ENCODE data around the gene LRMDA.

LRMDA gene

DNA sequence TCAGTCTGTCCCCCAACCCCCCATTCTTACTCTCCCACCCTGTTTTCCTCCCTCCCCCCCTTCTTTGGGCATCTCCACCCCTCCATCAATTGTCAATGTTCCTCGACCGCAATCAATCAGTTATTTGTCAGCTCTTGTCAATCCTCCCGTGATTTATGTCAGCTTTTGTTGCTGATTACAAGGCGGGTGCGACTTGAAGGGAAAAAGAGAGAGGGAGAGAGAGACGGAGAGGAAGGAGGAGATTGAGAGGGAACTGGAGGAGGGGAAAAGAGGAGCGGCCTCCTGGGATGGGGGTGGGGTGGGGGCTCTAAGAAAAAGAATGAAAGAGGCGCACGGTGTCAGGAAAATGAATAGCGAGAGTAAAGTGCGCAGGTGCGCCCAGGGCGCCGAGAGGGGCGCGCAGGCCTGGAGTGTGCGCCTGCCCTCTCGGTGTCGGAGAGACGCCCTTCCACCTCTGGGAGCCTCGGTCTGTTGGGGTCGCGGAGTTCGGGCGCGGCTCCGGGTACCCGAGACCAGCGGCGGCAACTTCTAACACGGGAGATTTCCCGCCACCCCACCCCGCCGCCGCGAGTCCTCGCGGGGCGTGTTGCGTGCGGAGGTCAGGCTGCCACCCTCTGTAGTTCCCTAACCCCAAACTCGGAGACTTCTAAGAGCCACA, 28.8 kb upstream of the LRMDA start:
- DNase-seq (ENCODE audit: low read depth in 2 of 2), result no peak

DNA sequence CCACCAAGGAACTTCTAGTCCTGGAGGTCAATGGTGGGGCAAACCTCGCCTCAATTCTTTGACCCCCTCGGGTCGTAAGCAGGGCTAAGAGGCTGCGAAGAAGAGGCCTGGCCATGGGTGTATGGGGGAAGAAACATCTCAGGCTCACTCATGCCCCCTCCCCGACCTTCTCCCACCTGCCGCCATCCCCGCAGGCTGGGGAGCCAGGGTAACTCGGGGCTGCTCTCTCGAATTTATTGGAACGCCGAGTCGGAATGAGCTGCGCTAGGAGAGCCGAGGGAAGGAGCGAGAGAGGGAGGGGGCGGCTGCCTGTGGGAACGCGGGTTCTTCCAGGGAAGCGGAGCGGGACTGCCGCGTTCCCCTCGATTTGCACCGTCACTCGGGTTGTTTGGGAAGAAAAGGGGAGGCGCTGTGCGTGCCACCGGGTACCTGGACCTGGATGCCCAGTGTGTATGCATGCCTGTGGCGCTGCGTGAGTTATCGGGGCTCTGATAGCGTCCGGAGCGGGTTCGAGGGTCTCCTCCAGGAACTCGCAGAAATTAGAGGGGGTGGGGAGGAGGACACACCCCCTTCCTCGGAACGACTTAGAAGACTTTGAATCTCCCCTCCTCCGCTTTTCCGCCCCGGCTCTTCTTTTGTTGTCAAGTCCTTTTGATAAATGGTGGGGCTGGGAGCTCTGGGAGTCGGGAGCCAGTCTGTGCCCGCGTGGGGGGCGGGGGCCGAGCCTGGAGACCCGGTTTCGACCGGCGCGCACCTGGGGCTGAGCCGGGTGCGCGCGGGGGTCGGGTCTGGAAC, 28.1 kb upstream of the LRMDA start:
- DNase-seq (ENCODE audit: low read depth in 2 of 2), result no peak

DNA sequence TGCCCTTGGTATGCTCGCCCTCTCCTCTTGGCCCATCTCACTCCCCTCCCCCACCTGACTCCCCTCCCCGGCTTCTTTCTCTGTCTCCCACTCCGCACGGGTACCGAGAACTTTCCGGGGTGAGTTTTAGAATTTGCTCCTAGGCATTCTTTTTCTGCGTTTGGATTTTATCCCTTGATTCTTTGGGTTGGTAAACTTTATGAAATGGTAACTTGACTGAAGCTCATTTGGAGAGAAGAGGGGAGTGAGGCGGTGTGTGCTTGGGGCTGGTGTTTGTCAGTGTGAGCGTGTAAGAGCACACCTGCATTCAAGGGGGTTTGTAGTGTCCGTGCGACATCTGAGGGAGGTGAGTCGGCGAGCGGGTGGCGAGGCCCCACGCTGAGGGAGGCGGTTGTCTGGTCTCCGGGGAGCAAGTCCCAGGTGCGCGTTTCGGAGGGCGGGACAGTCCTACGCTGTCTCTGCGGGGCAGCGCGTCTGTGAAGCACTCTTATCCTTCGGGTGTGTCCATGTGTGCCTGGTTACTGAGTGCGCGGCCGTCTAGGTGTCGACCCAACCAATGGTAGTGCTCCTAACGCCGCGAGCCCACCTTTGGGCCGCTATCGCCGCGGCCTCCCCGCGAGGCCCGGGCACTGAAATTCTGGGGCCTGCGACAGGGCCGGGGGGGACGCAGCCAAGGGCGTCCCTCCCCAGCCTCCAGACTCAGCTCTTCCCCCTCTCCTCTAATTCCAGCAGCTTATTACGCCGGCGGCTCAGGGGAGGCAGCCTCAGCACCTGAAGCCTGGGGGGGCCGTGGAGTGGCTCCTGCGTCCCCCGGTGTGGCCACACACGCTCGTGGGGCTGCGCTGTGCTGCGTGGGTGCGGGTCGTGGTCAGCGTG, 27.2 kb upstream of the LRMDA start:
- no peak for DNase-seq (ENCODE audit: low read depth in 2 of 2)

DNA sequence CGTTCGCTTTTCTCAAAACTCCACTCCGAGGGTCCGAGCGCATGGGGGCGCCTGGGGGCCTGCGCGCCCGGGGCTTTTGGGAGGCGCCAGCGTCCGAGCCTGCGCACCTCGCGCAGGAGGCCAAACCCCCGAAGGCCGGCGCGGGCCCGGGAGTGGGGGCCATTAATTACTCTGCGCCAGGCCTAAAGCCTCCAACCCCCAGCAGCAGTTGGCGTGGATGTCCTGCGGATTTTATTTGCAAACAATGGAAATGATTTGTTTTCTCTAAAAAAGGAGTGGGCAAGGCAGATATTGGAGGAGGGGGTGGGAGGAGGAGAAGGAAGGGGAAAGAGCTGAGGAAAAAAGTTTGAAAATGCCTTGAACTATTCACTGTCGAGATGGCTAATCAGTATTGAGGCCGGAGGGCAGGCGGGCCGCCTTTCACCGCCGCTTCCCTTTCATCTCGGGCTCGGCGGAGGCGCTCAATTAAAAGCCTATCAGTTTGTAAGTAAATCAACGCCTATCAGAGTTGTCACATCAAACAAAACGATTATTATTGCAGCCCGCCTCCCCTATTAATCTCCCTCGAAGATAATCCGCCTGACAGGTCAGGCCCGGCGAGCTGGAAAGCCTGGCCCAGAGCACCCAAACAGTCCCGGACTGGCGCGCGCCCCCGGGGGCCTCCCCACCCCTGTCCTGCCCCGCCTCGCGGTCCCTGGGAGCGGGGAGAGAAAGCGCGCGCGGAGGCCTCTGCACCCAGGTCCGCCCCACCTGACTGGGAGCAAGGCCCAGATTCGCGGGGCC, 26.4 kb upstream of the LRMDA start:
- no peak for DNase-seq (ENCODE audit: low read depth in 2 of 2)

DNA sequence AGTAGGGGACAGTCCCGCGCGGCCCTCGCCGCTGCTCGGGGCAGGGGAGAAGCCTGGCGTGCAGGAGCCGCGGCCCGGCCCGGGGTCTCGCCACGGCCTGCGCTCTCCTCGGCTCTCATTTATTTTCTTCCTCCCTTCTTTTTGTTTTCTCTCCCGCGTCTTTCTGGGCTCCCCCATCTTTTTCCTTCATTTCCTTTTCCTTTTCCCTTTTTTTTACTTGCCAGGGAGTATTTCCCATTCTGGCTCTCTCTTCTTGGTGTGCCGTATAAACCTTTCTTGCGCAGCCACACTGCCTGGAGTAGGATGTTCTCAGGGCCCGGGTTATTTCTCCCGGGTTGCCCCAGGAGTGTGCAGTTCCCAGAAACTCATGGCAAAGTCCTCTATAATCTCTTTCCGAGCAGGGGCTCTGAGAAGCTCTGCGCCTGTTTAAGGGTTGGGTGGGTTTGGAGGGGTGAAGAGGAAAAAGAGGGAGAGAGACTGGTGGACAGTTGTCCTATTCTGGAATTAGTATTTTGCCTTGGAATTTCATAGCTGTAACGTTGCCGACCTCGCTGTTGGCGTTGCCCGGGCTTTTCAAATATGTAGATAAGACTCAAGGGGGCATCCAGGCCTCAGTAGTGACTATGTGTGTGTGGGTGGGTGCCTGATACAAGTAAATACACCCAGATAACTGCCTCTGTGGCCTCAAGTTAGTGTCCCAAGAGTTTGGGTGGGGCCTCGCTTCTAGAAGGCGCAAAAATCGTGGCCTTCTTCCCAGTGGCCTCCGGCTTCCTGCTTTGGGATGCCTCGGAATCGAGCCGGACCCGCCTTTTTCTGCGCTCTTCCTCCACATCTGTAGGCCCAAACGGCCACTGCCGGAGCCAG, 25.6 kb upstream of the LRMDA start:
- DNase-seq (ENCODE audit: low read depth in 2 of 2), result no peak

DNA sequence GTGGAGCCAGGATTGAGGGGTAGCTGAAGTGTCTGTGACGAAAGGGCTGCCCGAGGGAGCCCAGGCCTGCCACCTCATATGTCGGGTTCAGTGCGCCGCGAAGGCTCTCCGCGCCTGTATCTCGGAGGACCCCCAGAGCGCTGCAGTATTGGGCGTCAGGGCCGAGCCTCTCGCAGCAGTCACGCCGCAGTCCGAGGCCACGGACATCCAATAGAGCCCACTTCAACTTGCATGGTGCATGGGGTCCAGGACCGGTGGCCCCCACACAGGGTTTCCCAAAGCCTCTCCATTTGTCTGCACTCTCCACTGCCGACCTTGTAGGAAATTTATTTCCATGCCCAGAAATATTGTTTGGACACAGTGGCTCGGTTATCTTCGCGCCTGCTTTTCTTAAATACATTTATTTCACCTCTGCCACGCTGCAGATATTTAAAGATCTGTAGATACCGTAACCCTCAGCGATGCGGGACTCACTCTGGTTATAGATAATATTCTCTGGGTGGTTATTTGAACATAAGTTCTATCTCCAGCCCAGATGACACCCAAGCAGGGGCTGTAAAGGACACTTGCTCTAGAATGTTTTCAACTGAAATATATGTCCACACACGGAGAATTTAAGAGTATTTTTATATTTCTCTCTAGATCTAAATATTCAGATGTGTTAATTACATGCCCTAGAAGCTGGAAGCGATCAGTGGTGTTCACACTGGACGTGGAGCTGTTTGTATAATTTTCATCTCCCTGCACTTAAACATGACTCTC, 24.8 kb upstream of the LRMDA start:
- no peak for DNase-seq (ENCODE audit: low read depth in 2 of 2)

DNA sequence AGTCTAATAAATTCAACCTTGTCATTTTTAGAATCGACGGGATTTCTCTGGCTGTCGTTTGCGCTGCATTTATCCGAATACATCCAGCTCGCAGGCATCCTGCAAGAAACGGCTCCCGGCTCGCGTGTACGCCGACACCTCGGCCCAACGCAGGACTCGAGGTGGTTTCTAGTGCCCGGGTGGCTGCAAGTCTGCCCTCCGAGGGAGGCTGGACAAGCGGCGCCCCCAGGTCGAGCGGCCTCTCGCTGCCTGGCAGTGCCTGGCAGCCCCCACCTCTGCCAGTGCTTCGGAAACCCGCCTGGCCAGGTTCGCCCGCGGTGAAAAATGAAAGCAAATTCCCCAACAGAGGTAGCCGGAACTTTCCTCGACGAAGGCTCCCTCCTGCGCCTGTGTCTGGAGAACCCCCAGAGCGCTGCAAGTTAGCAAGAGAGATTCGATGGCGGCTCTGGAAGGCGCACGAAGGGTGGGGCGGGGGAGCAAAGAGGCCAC, 24.2 kb upstream of the LRMDA start:
- DNase-seq (ENCODE audit: low read depth in 2 of 2), result no peak

DNA sequence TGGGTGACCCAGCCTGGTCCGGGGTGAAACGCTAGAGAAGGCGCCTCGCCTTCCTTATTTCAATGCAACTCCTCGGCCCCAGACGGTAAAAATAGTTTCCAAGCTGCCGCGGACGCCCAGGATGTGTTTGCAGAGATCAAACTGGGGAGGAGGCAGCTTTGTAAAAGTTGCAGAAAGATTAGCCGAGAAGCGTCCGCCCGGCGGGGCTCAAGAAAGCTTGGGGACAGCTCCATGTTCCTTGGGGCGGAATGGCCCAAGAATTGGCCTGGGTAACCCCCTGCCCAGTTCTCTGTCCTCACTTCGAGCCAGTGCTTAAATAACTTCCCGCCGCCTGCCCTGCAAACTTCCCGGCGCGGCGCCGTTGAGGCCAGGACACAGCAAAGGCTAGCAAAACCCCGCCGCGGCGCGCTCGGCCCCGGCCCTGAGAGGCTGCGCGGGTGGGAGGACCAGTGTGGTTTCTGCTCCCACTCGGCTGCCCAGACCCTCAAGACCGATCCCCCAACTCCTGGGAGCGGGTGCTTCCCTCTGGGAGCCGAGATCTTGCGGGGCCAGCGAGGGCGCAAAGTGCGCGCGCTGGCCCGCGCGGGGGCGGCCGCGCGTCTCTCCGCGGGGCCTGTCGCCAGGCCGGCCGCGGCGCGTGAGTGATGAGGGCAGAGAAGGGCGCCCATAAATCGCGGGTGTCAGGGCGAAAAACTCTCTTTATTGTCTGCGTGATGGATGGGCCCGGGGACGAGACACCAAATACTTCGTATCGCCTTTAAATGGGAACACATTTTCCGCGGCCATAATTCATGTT, 23.5 kb upstream of the LRMDA start:
- DNase-seq (ENCODE audit: low read depth in 2 of 2), result no peak

DNA sequence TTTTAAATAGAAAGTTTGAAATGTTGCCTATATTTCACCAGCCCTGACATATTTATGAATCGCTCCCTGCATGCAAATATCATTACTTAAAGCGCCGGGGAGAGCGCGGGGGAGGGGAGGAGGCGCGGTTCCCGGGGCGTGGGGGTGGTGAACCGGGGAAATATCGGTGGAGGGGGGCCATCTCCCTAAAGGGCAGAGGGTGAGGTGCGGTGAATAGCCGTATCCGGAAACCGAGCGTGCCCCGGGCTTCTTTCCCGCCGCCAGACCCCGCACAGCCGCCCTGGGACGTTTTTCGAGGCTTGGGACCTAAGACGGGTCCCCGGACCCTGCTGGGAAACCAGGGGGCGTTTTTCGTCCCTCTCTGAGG, 22.9 kb upstream of the LRMDA start:
- no peak for DNase-seq (ENCODE audit: low read depth in 2 of 2)

DNA sequence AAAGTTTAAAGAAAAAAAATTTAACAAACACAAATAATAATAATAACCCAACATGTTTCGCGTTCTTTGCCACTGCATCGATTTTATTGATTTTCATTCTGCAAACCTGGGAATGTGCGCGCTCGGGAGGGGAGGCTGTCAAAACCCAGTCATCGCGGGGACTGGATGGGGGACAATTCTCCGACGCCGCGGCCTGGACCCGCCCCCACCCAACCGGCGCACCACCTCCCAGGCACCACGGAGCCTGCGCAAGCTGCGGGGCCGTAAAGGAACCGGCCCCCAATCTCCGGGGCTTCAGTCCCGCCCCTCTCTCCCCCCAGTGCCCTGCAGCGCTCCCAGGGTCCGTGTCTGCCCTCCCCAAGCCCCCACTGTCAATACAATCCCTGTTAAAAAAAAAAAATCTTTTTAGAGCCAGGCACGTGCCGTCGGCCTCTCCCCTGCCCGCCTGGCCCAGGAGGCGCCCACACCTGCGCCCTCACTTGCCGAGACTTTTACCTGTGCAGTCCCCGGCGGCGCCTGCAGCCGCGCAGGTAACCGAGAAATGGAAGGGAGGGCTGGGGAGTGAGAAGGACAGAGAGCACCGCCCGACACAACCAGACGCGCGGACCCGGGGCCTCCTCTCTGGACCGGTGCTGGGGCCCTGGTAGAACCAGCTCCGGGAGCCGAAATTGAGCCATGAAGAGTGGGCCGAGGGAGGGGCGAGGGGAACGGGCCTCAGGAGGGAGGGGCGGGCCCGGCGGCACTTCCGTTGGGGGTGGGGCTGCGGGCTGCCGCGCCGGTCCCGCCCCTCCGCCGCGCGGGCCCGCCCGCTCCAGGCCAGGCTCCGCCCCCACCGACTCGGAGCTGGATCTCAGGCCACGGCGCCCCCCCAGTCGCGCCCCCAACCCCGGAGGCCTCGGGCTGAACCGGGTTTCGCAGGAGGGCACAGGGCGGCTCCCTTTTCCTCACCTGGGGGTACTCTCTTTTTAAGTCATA, 22.2 kb upstream of the LRMDA start:
- DNase-seq (ENCODE audit: low read depth in 2 of 2), result no peak

DNA sequence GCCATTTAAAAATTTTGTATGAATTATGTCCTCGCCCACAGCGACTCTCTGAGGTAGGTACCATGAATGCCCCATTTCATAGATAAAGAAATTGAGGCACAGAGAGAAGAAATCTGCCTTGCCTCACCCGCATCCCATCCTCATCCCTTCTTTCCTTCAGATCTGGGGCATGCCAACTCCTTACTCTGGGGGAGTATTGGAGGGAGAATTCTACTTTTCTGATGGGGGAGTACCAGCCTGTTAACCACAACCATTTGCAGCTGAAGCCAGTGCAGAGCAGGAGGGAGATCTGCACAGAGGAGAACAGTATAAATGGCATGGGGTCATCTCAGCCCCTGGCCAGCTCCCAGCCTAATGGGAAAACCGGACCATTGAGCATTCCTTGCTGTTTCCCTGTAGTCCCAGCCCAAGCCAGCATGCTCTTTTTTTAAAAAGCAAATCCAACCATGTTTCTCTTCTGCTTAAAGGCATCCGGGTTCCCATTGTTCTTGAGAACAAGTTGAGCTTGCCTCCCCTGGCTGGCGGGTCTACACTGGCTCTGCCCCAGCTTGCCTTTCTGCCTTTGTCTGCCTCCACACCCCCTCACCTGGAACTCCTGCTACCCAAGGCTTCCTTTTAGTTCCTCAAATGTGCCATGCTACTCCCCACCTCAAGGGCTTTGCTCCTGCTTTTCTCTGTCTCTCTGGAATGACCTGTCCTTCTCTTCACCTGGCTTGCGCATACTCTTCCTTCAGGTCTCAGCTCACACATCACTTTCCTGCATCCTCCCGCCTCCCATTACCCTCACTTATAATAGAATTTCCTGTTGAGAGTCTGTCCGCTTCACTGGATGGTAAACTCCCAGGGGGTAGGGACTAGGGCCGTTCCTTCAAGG, 21.1 kb upstream of the LRMDA start:
- DNase-seq (ENCODE audit: low read depth in 2 of 2), result no peak

DNA sequence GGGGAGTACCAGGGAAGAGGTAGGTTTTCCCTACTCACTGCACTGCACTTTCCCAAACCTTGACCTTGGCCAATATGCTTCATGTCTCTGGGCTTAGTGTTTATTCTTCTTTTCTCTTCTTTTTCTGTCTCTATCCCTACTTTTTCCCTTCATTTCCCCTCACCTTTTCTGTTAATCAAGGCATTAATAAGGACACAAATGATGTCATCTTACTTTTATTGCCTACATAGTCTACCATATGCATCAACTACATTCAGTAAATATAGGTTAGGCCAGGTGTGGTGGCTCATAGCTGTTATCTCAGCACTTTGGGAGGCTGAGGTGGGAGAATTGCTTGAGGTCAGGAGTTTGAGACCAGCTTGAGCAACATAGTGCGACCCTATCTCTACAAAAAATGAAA, 16.9 kb upstream of the LRMDA start:
- no peak for DNase-seq (ENCODE audit: low read depth in 2 of 2)

DNA sequence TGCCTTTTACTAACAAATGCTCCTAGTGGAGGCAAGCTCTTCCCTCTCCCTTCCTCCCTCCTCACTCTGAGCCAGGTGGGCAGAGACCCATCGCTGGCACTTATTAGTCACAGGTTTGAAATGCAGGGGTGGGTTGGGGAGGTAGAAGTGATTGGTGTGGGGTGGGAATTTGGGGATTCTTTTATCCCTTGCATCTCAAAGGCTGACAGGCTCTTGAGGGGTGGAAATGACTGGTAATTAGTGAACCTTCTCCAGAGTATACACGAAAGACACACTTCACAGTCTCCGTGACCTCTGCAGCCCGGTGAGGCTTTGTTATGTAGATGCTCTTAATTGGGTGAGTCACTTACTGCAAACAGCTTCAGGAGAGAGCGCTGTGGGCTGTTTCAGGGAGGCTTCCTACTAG, 13.9 kb upstream of the LRMDA start:
- DNase-seq (ENCODE audit: low read depth in 2 of 2), result no peak

DNA sequence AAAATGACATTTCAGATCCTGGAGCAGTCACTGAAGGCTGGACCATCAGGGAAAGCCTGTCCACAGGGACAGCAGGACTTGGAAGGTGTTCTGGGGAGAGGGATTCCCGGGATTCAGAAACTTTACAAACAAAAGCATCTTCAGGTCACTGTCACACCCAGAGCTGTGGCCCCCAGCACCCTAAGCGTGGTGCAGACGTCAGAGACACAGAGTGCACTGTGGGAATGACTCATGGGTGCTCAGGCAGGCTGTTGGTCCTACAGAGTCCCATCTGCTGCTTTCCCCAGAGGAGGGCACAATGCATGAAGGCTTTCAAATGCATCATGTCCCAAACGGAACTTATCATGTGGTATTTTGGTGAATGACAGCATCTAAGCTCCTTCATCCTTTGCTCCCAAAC, 13.1 kb upstream of the LRMDA start:
- DNase-seq (ENCODE audit: low read depth in 2 of 2), result no peak

DNA sequence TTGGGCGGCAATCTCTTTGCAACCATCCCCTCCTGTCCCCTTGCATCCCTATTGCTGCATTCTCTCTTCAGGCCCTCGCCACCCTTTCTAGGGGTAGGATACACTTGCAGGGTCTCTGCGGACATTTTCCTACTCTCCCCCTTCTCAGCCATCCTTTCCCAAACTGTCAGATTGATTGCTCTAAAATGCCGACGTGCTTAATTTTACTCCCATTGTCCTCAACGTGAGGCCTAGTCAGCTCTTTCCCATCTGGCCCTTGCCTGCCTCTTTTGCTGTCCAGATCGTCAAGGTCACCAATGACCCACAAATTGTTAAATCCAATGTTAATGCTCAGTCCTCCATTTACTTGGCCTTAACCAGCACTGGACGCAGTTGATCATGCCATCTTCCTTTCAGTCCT, 12.7 kb upstream of the LRMDA start:
- DNase-seq (ENCODE audit: low read depth in 2 of 2), result no peak

DNA sequence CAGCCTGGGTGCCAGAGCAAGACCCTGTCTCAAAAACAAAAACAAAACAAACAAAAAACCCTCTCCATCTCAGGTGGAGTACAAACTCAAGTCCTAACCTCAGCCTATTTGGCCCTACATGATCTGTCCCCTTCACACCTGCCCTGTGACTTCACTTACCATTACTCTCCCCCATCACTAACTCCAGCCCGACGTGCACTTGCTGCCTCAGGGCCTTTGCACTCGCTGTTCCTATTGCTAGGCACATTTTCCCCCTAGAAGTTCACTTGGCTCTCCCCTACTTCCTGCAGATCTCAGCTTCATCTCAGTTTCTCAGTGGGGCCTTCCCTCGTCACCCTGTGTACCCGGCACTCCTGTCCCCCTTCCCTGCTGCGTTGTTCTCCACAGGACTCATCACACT, 8.5 kb upstream of the LRMDA start:
- no peak for DNase-seq (ENCODE audit: low read depth in 2 of 2)

DNA sequence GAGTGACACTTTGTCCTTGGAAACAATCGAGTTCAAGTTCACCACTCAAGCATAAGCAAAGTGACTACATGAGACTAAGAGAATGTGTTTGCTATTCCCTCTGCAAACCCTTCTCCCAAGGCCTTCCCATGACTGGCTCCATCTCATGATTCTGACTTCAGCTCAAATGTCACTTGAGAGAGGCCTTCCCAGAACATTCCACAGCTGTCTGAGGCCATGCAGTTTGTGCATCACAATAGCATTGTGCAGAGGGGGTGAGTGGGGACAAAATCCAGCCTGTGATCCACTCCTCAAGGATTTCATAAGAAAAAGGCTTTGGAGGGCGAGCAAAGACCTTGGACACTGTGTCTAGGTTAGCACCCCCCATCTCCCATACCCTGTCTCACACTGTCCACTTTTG, 6.9 kb upstream of the LRMDA start:
- DNase-seq (ENCODE audit: low read depth in 2 of 2), result no peak
